ENCODE measurements around the gene AGPAT4.

Gene AGPAT4

GRCh38 chr6:161091972-161092701 is 181.7 kb downstream of the AGPAT4 start:
- Histone ChIP-seq H3K27me3 (no peaks in the 10 kb centered on the region), H3K4me1 (no peaks in the 10 kb centered on the region), H3K27ac (no peak overlapping the region), H3K9me3 (no peaks in the 10 kb centered on the region), H3K4me3 (no peak overlapping the region), H3K36me3 (peaks cover 74 to 86% (median 78%) of the 10 kb centered on the region in 3 donors)
- intact Hi-C loops (cut with DNase I; ENCODE audit: low total_unique reads): no loop called here
- no peak for DNase-seq
- TF ChIP-seq, protein P1, sequence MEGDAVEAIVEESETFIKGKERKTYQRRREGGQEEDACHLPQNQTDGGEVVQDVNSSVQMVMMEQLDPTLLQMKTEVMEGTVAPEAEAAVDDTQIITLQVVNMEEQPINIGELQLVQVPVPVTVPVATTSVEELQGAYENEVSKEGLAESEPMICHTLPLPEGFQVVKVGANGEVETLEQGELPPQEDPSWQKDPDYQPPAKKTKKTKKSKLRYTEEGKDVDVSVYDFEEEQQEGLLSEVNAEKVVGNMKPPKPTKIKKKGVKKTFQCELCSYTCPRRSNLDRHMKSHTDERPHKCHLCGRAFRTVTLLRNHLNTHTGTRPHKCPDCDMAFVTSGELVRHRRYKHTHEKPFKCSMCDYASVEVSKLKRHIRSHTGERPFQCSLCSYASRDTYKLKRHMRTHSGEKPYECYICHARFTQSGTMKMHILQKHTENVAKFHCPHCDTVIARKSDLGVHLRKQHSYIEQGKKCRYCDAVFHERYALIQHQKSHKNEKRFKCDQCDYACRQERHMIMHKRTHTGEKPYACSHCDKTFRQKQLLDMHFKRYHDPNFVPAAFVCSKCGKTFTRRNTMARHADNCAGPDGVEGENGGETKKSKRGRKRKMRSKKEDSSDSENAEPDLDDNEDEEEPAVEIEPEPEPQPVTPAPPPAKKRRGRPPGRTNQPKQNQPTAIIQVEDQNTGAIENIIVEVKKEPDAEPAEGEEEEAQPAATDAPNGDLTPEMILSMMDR (IDR thresholded peaks at IDR 0.05): no peak

GRCh38 chr6:161091151-161091550 is 182.7 kb downstream of the AGPAT4 start:
- TF ChIP-seq, protein P1 (IDR thresholded peaks at IDR 0.05): no peak
- no peaks in the 10 kb centered on the region for H3K9me3 ChIP-seq
- H3K4me3 ChIP-seq: no peak overlapping the region
- no peaks in the 10 kb centered on the region for H3K27me3 ChIP-seq
- H3K4me1 ChIP-seq: no peaks in the 10 kb centered on the region
- intact Hi-C loops (cut with DNase I; ENCODE audit: low total_unique reads): no loop called here
- peaks cover 79 to 91% (median 80%) of the 10 kb centered on the region in 3 donors for H3K36me3 ChIP-seq
- DNase-seq: no peak
- H3K27ac ChIP-seq: no peak overlapping the region

DNA sequence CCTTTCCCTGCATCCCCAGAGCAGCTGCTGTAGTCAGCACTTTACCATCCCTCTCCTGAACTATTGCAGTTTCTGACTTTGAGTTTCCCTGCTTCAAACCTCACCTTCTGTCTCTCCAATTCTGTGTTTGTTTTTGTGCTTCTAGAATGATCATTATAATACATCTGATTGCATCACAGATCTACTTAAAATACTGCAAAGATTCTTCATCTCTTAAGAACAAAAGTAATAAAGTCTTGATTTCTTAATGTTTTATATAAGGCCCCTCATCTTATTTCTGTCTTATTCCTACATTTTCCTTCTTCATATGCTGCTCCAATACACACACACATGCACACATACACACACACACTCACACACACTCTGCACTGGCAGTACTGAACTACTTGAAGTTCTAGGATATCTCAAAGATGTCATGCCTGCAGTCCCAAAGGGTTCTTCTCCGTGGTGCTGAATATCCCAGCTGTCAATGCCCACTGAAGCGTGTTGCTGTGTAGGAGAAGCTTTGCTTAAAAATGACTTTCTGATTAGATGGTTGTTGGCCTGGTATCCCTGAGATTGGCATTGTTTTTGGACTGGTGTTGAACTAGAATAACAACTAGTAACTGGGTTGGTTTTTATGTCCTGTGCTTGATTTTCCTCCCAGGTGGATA is 185.1 kb downstream of the AGPAT4 start:
- no peak overlapping the region for H3K4me3 ChIP-seq
- intact Hi-C loops (cut with DNase I; ENCODE audit: low total_unique reads): no loop called here

DNA sequence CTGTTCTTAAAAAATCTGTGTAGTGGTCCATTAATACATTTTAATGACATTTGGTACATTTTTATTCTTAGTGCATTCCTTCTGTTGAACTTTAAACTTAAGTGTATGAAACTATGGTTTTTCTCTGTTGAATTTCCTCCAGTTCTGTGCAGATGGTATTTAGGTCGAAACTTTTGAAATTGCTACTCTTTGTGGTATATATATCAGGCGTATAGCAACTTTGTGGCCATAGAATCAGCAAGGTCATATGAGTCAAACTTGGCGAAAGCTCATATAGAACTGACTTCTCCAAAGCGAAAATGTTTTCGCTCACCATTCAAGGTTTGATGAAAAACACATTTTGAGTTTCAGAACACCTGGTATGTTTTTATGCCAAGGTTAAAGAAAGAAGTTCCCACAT is 188.6 kb downstream of the AGPAT4 start:
- TF ChIP-seq, protein P1 (IDR thresholded peaks at IDR 0.05): no peak
- H3K27me3 ChIP-seq: no peaks in the 10 kb centered on the region
- no peak overlapping the region for H3K27ac ChIP-seq
- H3K36me3 ChIP-seq: peaks cover 90 to 100% (median 94%) of the 10 kb centered on the region in 3 donors
- no peak overlapping the region for H3K4me3 ChIP-seq
- H3K4me1 ChIP-seq: no peaks in the 10 kb centered on the region
- no peak for DNase-seq
- intact Hi-C loops (cut with DNase I; ENCODE audit: low total_unique reads): no loop called here
- no peaks in the 10 kb centered on the region for H3K9me3 ChIP-seq

More for the DNA sequence above, 185.1 kb downstream of the AGPAT4 start:
- Histone ChIP-seq H3K9me3 (no peaks in the 10 kb centered on the region), H3K27ac (no peak overlapping the region), H3K4me1 (no peaks in the 10 kb centered on the region), H3K36me3 (peaks cover 90 to 98% (median 92%) of the 10 kb centered on the region in 3 donors), H3K27me3 (no peaks in the 10 kb centered on the region)
- TF ChIP-seq, protein P1 (IDR thresholded peaks at IDR 0.05): no peak
- no peak for DNase-seq

- H3K36me3 ChIP-seq: peaks cover 62 to 92% (median 65%) of the 10 kb centered on the region in 3 donors
- no peak for DNase-seq
- no peaks in the 10 kb centered on the region for H3K9me3 ChIP-seq
- no peak overlapping the region for H3K27ac ChIP-seq
- intact Hi-C loops (cut with DNase I; ENCODE audit: low total_unique reads): no loop called here
- H3K27me3 ChIP-seq: no peaks in the 10 kb centered on the region
- H3K4me1 ChIP-seq: no peaks in the 10 kb centered on the region
- no peak overlapping the region for H3K4me3 ChIP-seq
- TF ChIP-seq, protein P1 (IDR thresholded peaks at IDR 0.05): no peak
Measured at GRCh38 chr6:161082215-161082614, 191.6 kb downstream of the AGPAT4 start.

Data from tibial artery (tissue), 4 donors.